GM23338 (cell line): ENCODE data around the gene PTH1R. TPM values are rescaled to one million over a fixed set of nuclear protein-coding genes. Genes with fewer than 3 reads are reported as not detected.

Source experiments
- ATAC-seq: fragments of 200-7000 bp; cut with Tn5 transposase; 3 replicates; pipeline ENCODE4 v1.9.1; 2020
- DNase-seq: peaks from one replicate; pipeline ENCODE4 v3.0.0-alpha.2; 2015; ENCODE audit warnings: low spot score
- H2AFZ ChIP-seq: fragments of 200-600 bp; sonication (generic); 2 replicates; pipeline ENCODE4 v1.8.0; 2016; ENCODE audit warnings: antibody characterized with exemption, mild to moderate bottlenecking, moderate library complexity
- H3F3A ChIP-seq: fragments of 200-600 bp; sonication (generic); replicated peaks from 2 replicates; pipeline ENCODE4 v1.8.0; 2017; ENCODE audit warnings: antibody characterized with exemption, mixed run types, low read depth
- H3K27ac ChIP-seq: fragments of 200-600 bp; sonication (generic); 2 replicates; pipeline ENCODE4 v1.6.1; 2016; ENCODE audit warnings: low read depth
- H3K27me3 ChIP-seq: fragments of 200-600 bp; sonication (generic); 2 replicates; pipeline ENCODE4 v1.8.0; 2016; ENCODE audit warnings: mild to moderate bottlenecking, mixed run types, moderate library complexity; ENCODE audit not compliant: insufficient read depth
- H3K36me3 ChIP-seq: fragments of 200-600 bp; sonication (generic); 2 replicates; pipeline ENCODE4 v1.8.0; 2016; ENCODE audit warnings: mild to moderate bottlenecking; ENCODE audit not compliant: insufficient read depth
- H3K4me1 ChIP-seq: fragments of 200-600 bp; sonication (generic); 2 replicates; pipeline ENCODE4 v1.8.0; 2016; ENCODE audit warnings: mild to moderate bottlenecking, moderate library complexity; ENCODE audit not compliant: insufficient read depth
- H3K4me2 ChIP-seq: fragments of 200-600 bp; sonication (generic); 2 replicates; pipeline ENCODE4 v1.7.1; 2017; ENCODE audit warnings: mixed run types
- H3K4me3 ChIP-seq: fragments of 200-600 bp; sonication (generic); 2 replicates; pipeline ENCODE4 v1.6.1; 2016; ENCODE audit warnings: mixed run types
- H3K79me2 ChIP-seq: fragments of 200-600 bp; sonication (generic); replicated peaks from 2 replicates; pipeline ENCODE4 v1.8.0; 2017; ENCODE audit warnings: mild to moderate bottlenecking; ENCODE audit not compliant: insufficient read depth
- H3K9me2 ChIP-seq: fragments of 200-600 bp; sonication (generic); 2 replicates; pipeline ENCODE4 v1.8.0; 2017; ENCODE audit not compliant: insufficient read depth
- H4K20me1 ChIP-seq: fragments of 200-600 bp; sonication (generic); replicated peaks from 2 replicates; pipeline ENCODE4 v1.8.0; 2017; ENCODE audit warnings: mild to moderate bottlenecking; ENCODE audit not compliant: insufficient read depth
- H3K27ac Mint-ChIP-seq: 2 replicates; pipeline ENCODE4 v1.8.0; 2020; ENCODE audit warnings: inconsistent platforms, mild to moderate bottlenecking, moderate library complexity, mixed read lengths
- H3K27me3 Mint-ChIP-seq: 3 replicates; pipeline ENCODE4 v1.8.0; 2022; ENCODE audit warnings: low read depth, mild to moderate bottlenecking, moderate library complexity, mixed read lengths, inconsistent platforms; ENCODE audit not compliant: insufficient read depth, poor library complexity
- H3K36me3 Mint-ChIP-seq: 3 replicates; pipeline ENCODE4 v1.8.0; 2021; ENCODE audit warnings: low read depth, mild to moderate bottlenecking, inconsistent platforms, moderate library complexity, mixed read lengths
- H3K4me1 Mint-ChIP-seq: 3 replicates; pipeline ENCODE4 v1.8.0; 2020; ENCODE audit warnings: mild to moderate bottlenecking, inconsistent platforms, mixed read lengths
- H3K4me3 Mint-ChIP-seq: 3 replicates; pipeline ENCODE4 v1.8.0; 2021; ENCODE audit warnings: moderate library complexity, mild to moderate bottlenecking, inconsistent platforms, mixed read lengths
- H3K9me3 Mint-ChIP-seq: 3 replicates; pipeline ENCODE4 v1.8.0; 2020; ENCODE audit warnings: moderate library complexity, mild to moderate bottlenecking, inconsistent platforms, mixed read lengths
- CREB1 ChIP-seq: fragments of 250-450 bp; sonication (Bioruptor Pico); IDR thresholded peaks from 2 replicates; pipeline ENCODE4 v1.5.0; 2020; ENCODE audit warnings: low read depth, mild to moderate bottlenecking, moderate library complexity
- JUNB ChIP-seq: IDR thresholded peaks from one replicate; pipeline ENCODE4 v1.6.1; 2016; ENCODE audit warnings: antibody characterized with exemption; ENCODE audit not compliant: unreplicated experiment
- NANOG ChIP-seq: IDR thresholded peaks from 2 replicates; pipeline ENCODE4 v1.6.1; 2016; ENCODE audit warnings: antibody characterized with exemption, borderline replicate concordance
- POLR2AphosphoS5 ChIP-seq: IDR thresholded peaks from 2 replicates; pipeline ENCODE4 v1.6.1; 2016; ENCODE audit warnings: antibody characterized with exemption, low read depth
- ZNF331 ChIP-seq: fragments of 250-450 bp; sonication (Bioruptor Pico); IDR thresholded peaks from 2 replicates; pipeline ENCODE4 v1.5.0; 2020; ENCODE audit warnings: low read depth, mild to moderate bottlenecking, moderate library complexity
- polyA plus RNA-seq: library from polyadenylated mRNA; unstranded; fragments of >200 nt; fragmentation: Nextera tagmentation; extraction: Ambion mirVana; gene quantifications from 2 replicates; pipeline ENCODE4 v1.2.1, GENCODE V29; 2016
- total RNA-seq: library from RNA; depleted of rRNA; stranded (reverse); fragments of >200 nt; shearing (Covaris generic); gene quantifications from 2 replicates; pipeline ENCODE4 v1.2.3, GENCODE V29; 2014
- TF ChIP-seq, protein P1 (sequence below): IDR thresholded peaks from one replicate; pipeline ENCODE4 v1.6.1; 2018; ENCODE audit warnings: antibody characterized with exemption; ENCODE audit not compliant: unreplicated experiment
- TF ChIP-seq, protein P2 (sequence below), 2 experiments: fragments of 200-600 bp in 1 of 2; sonication (generic) in 1 of 2; conservative IDR thresholded peaks; 2 replicates each; pipeline versions ENCODE4 v1.5.1 to v1.6.1; 2016 to 2017; ENCODE audit warnings: antibody characterized with exemption in 2 of 2, low read depth in 2 of 2, mild to moderate bottlenecking in 2 of 2, moderate library complexity in 1 of 2
- TF ChIP-seq, protein P3 (sequence below): IDR thresholded peaks from 2 replicates; pipeline ENCODE4 v1.6.1; 2016; ENCODE audit warnings: antibody characterized with exemption

Gene PTH1R
- total and polyA plus RNA-seq, 2 experiments from 2014 or later, result 1.3 to 1.9 TPM

GRCh38 chr3:46927718-46928073 lies 50.2 kb downstream of the PTH1R start (continued):
- TF ChIP-seq, protein P1, sequence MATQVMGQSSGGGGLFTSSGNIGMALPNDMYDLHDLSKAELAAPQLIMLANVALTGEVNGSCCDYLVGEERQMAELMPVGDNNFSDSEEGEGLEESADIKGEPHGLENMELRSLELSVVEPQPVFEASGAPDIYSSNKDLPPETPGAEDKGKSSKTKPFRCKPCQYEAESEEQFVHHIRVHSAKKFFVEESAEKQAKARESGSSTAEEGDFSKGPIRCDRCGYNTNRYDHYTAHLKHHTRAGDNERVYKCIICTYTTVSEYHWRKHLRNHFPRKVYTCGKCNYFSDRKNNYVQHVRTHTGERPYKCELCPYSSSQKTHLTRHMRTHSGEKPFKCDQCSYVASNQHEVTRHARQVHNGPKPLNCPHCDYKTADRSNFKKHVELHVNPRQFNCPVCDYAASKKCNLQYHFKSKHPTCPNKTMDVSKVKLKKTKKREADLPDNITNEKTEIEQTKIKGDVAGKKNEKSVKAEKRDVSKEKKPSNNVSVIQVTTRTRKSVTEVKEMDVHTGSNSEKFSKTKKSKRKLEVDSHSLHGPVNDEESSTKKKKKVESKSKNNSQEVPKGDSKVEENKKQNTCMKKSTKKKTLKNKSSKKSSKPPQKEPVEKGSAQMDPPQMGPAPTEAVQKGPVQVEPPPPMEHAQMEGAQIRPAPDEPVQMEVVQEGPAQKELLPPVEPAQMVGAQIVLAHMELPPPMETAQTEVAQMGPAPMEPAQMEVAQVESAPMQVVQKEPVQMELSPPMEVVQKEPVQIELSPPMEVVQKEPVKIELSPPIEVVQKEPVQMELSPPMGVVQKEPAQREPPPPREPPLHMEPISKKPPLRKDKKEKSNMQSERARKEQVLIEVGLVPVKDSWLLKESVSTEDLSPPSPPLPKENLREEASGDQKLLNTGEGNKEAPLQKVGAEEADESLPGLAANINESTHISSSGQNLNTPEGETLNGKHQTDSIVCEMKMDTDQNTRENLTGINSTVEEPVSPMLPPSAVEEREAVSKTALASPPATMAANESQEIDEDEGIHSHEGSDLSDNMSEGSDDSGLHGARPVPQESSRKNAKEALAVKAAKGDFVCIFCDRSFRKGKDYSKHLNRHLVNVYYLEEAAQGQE, result no peak
- TF ChIP-seq ZNF331 (CRISPR knock-in tag), result no peak
- TF ChIP-seq, protein P2, sequence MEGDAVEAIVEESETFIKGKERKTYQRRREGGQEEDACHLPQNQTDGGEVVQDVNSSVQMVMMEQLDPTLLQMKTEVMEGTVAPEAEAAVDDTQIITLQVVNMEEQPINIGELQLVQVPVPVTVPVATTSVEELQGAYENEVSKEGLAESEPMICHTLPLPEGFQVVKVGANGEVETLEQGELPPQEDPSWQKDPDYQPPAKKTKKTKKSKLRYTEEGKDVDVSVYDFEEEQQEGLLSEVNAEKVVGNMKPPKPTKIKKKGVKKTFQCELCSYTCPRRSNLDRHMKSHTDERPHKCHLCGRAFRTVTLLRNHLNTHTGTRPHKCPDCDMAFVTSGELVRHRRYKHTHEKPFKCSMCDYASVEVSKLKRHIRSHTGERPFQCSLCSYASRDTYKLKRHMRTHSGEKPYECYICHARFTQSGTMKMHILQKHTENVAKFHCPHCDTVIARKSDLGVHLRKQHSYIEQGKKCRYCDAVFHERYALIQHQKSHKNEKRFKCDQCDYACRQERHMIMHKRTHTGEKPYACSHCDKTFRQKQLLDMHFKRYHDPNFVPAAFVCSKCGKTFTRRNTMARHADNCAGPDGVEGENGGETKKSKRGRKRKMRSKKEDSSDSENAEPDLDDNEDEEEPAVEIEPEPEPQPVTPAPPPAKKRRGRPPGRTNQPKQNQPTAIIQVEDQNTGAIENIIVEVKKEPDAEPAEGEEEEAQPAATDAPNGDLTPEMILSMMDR (conservative IDR thresholded peaks at IDR 0.05; ENCODE audit: low read depth in 2 of 2), result no peak
- TF ChIP-seq POLR2AphosphoS5, result no peak

DNA sequence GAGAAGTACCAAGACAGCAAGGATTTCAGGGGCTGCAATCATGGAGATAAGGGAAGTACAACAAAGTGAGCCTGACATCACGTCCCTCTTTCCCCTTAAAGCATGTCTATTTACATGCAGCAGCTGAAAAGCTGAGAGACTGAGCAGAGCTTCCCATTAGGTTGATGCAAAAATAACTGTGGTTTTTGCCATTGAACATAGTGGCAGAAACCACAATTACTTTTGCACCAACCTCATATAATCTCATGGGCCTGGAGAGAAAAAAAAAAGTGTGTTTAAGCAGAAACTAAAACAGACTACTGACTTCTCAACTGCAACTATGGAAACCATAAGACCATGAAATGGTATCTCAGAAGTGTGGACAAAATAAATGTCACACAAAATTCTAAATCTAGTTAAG lies 50.8 kb downstream of the PTH1R start:
- Histone ChIP-seq H3K4me2 (no peak overlapping the region), H4K20me1 (peaks cover 21% of the 10 kb centered on the region), H3K9me2 (no peaks in the 10 kb centered on the region), H3K4me3 (no peak overlapping the region), H3K36me3 (no peaks in the 10 kb centered on the region), H3K27ac (no peak overlapping the region), H3K4me1 (no peaks in the 10 kb centered on the region), H3F3A (0 out of 2 replicates have a peak, but pooled peaks cover 13% of the 10 kb centered on the region), H3K27me3 (no peaks in the 10 kb centered on the region), H3K79me2 (peaks cover 49% of the 10 kb centered on the region), H2AFZ (no peak overlapping the region)
- H3K4me3 Mint-ChIP-seq, result no peak overlapping the region
- TF ChIP-seq JUNB, result no peak
- TF ChIP-seq CREB1 (CRISPR knock-in tag), result no peak
- no peak for TF ChIP-seq NANOG
- TF ChIP-seq, protein P3, sequence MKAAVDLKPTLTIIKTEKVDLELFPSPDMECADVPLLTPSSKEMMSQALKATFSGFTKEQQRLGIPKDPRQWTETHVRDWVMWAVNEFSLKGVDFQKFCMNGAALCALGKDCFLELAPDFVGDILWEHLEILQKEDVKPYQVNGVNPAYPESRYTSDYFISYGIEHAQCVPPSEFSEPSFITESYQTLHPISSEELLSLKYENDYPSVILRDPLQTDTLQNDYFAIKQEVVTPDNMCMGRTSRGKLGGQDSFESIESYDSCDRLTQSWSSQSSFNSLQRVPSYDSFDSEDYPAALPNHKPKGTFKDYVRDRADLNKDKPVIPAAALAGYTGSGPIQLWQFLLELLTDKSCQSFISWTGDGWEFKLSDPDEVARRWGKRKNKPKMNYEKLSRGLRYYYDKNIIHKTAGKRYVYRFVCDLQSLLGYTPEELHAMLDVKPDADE, result no peak
- no peak for TF ChIP-seq ZNF331 (CRISPR knock-in tag)
- no peak for TF ChIP-seq POLR2AphosphoS5
- no peak for ATAC-seq
- H3K27me3 Mint-ChIP-seq, result peaks cover 7% of the 10 kb centered on the region
- DNase-seq, result no peak
- peaks cover 19% of the 10 kb centered on the region; the same call in 2 of the 3 replicates for H3K4me1 Mint-ChIP-seq
- H3K9me3 Mint-ChIP-seq, result no peaks in the 10 kb centered on the region
- peaks cover 15% of the 10 kb centered on the region for H3K36me3 Mint-ChIP-seq
- H3K27ac Mint-ChIP-seq, result no peak overlapping the region
